ENCODE measurements around the gene TGM3.

DNA sequence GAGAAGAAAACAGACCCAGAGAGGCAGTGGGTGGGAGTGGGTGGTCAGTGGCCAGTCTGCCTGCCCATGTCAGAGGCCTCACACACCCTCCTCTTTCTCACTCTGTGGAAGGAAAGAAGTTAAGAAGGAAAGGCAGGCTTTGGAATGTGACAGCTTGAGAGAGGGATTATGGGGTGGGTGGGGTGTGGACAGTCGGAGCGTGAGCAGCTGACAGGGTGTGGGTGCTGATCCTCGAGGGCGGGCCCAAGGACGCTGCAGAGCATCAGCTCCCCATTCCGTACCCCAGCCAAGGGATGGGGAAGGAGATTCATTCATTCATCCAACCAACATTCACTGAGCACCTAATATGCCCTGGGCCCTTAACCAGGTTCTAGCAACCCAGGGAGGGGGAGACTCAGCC is 89.7 kb downstream of the TGM3 start:
- TF ChIP-seq POLR2AphosphoS5 (IDR thresholded peaks at IDR 0.05) (no peak), CTCF (IDR thresholded peaks at IDR 0.05) (no peak), EP300 (IDR thresholded peaks at IDR 0.05) (no peak), POLR2A (IDR thresholded peaks at IDR 0.05) (no peak)
